Left renal pelvis (tissue), 4 donors: Measurements from ENCODE around the gene CIAPIN1. TPM values are rescaled to one million over a fixed set of nuclear protein-coding genes. Genes with fewer than 3 reads are reported as not detected.

Experiments
- DNase-seq, 4 donors: peaks; one replicate each; pipeline ENCODE4 v3.0.0-alpha.2; 2013; ENCODE audit warnings: low read depth in 4 of 4, low spot score in 3 of 4
- polyA plus RNA-seq, 4 donors: library from polyadenylated mRNA; unstranded; fragments of 120-200 nt; gene quantifications; one replicate each; pipeline ENCODE4 v1.2.1, GENCODE V29; 2013; ENCODE audit not compliant: insufficient read length in 4 of 4

CIAPIN1 gene
- polyA plus RNA-seq, 4 donors, result 52.6 to 96.9 (median 90.0) TPM

- no peak for DNase-seq
These were observed 59.4 kb downstream of the CIAPIN1 start for GRCh38 chr16:57387598-57388354.

GRCh38 chr16:57386381-57386951 is 60.7 kb downstream of the CIAPIN1 start:
- no peak for DNase-seq

- DNase-seq, result no peak
These were observed 62.1 kb downstream of the CIAPIN1 start for GRCh38 chr16:57385083-57385482.

GRCh38 chr16:57384248-57385070 is 62.7 kb downstream of the CIAPIN1 start:
- DNase-seq, result no peak

GRCh38 chr16:57383276-57384247 is 63.6 kb downstream of the CIAPIN1 start:
- DNase-seq, result no peak

GRCh38 chr16:57382535-57383275 is 64.5 kb downstream of the CIAPIN1 start:
- DNase-seq, result no peak

- DNase-seq, result no peak
These were observed 65.2 kb downstream of the CIAPIN1 start for GRCh38 chr16:57381791-57382534.

- no peak for DNase-seq
These were observed 66.3 kb downstream of the CIAPIN1 start for GRCh38 chr16:57380671-57381462.

GRCh38 chr16:57379579-57379978 is 67.6 kb downstream of the CIAPIN1 start:
- DNase-seq, result no peak

Other genes starting within 250 kb of the CIAPIN1 start
- gene ARL2BP, start 202.1 kb downstream of the CIAPIN1 start, polyA plus RNA-seq, result 100 to 1,000 TPM in 1 of 4 donors, 10 to 100 TPM in 3; 68.2 to 101 (median 87.3) TPM
- 10 to 100 TPM in 3 of 4 donors, 1 to 10 TPM in 1; 2.0 to 31.9 (median 17.8) TPM for gene PLLP, start 162.7 kb downstream of the CIAPIN1 start, polyA plus RNA-seq
- under 1 TPM; 0.04 to 0.15 (median 0.11) TPM for gene CCL22, start 88.6 kb downstream of the CIAPIN1 start, polyA plus RNA-seq
- 10 to 100 TPM; 12.6 to 34.7 (median 28.4) TPM for gene CX3CL1, start 74.9 kb downstream of the CIAPIN1 start, polyA plus RNA-seq
- gene CCL17, start 42.6 kb downstream of the CIAPIN1 start, polyA plus RNA-seq, result under 1 TPM in 2 of 4 donors, not detected in 2; 0.41 to 0.56 TPM
- gene COQ9, start 94 bp upstream of the CIAPIN1 start, polyA plus RNA-seq, result 100 to 1,000 TPM in 1 of 4 donors, 10 to 100 TPM in 3; 41.2 to 113 (median 89.9) TPM
- gene POLR2C, start 15.3 kb upstream of the CIAPIN1 start, polyA plus RNA-seq, result 10 to 100 TPM; 69.6 to 89.1 (median 82.8) TPM
- gene DOK4, start 39.1 kb upstream of the CIAPIN1 start, polyA plus RNA-seq, result 10 to 100 TPM; 23.8 to 37.8 (median 28.2) TPM
- 10 to 100 TPM; 13.4 to 33.7 (median 18.6) TPM for gene CCDC102A, start 89.2 kb upstream of the CIAPIN1 start, polyA plus RNA-seq
- 1 to 10 TPM in 2 of 4 donors, under 1 TPM in 2; 0.34 to 1.3 (median 1.1) TPM for gene ADGRG5, start 95.3 kb upstream of the CIAPIN1 start, polyA plus RNA-seq
- gene ADGRG1, start 181.2 kb upstream of the CIAPIN1 start, polyA plus RNA-seq, result 10 to 100 TPM in 3 of 4 donors, 1 to 10 TPM in 1; 5.1 to 87.7 (median 80.1) TPM
- gene ADGRG3, start 220.9 kb upstream of the CIAPIN1 start, polyA plus RNA-seq, result under 1 TPM; 0.09 to 0.70 (median 0.36) TPM
- gene DRC7, start 247.4 kb upstream of the CIAPIN1 start, polyA plus RNA-seq, result 1 to 10 TPM in 3 of 4 donors, under 1 TPM in 1; 0.16 to 3.9 (median 2.7) TPM